Mucosa of stomach (tissue), 1 donor: Measurements from ENCODE around the gene RBM44.
"Not testable (repeated sequence)": the region's sequence is repeated elsewhere in the genome, so short reads cannot be mapped to it uniquely, and the experiment has no call there.

Source experiments
- H3K27me3 ChIP-seq: one replicate; pipeline ENCODE4 v1.7.0; 2013; ENCODE audit warnings: mild to moderate bottlenecking, low read length; ENCODE audit not compliant: control insufficient read depth, insufficient read depth
- H3K36me3 ChIP-seq: one replicate; pipeline ENCODE4 v1.7.0; 2013; ENCODE audit warnings: low read length; ENCODE audit not compliant: control insufficient read depth, insufficient read depth
- H3K4me1 ChIP-seq: one replicate; pipeline ENCODE4 v1.7.0; 2013; ENCODE audit warnings: mild to moderate bottlenecking, low read length; ENCODE audit not compliant: control insufficient read depth, insufficient read depth
- H3K4me3 ChIP-seq: one replicate; pipeline ENCODE4 v1.7.0; 2013; ENCODE audit warnings: low read length
- H3K9ac ChIP-seq: one replicate; pipeline ENCODE4 v1.7.0; 2013; ENCODE audit warnings: mild to moderate bottlenecking, low read length, moderate library complexity
- H3K9me3 ChIP-seq: one replicate; pipeline ENCODE4 v1.7.0; 2013; ENCODE audit warnings: mild to moderate bottlenecking, low read length, moderate library complexity; ENCODE audit not compliant: control insufficient read depth
- donor health status: Pancreatic carcinoma.

RBM44 gene

GRCh38 chr2:237868074-237868473 lies 69.5 kb downstream of the RBM44 start:
- not testable (repeated sequence) for H3K4me1 ChIP-seq, H3K9ac ChIP-seq, H3K9me3 ChIP-seq, H3K4me3 ChIP-seq, H3K36me3 ChIP-seq, H3K27me3 ChIP-seq

GRCh38 chr2:237868631-237869342 lies 70.2 kb downstream of the RBM44 start:
- H3K36me3 ChIP-seq: no peaks in the 10 kb centered on the region
- no peak overlapping the region for H3K9ac ChIP-seq
- no peak overlapping the region for H3K4me3 ChIP-seq
- H3K9me3 ChIP-seq: no peaks in the 10 kb centered on the region
- no peaks in the 10 kb centered on the region for H3K27me3 ChIP-seq
- H3K4me1 ChIP-seq: no peaks in the 10 kb centered on the region

GRCh38 chr2:237869343-237870102 lies 70.9 kb downstream of the RBM44 start:
- H3K36me3 ChIP-seq: no peaks in the 10 kb centered on the region
- H3K9ac ChIP-seq: no peak overlapping the region
- no peak overlapping the region for H3K4me3 ChIP-seq
- H3K4me1 ChIP-seq: no peaks in the 10 kb centered on the region
- no peaks in the 10 kb centered on the region for H3K9me3 ChIP-seq
- no peaks in the 10 kb centered on the region for H3K27me3 ChIP-seq

GRCh38 chr2:237870126-237870525 lies 71.5 kb downstream of the RBM44 start:
- Histone ChIP-seq H3K4me1 (no peaks in the 10 kb centered on the region), H3K36me3 (no peaks in the 10 kb centered on the region), H3K9me3 (no peaks in the 10 kb centered on the region), H3K27me3 (no peaks in the 10 kb centered on the region), H3K9ac (no peak overlapping the region), H3K4me3 (no peak overlapping the region)

GRCh38 chr2:237870754-237871651 lies 72.4 kb downstream of the RBM44 start:
- Histone ChIP-seq H3K36me3 (no peaks in the 10 kb centered on the region), H3K4me1 (no peaks in the 10 kb centered on the region), H3K4me3 (no peak overlapping the region), H3K9ac (no peak overlapping the region), H3K9me3 (no peaks in the 10 kb centered on the region), H3K27me3 (no peaks in the 10 kb centered on the region)

GRCh38 chr2:237872178-237872887 lies 73.8 kb downstream of the RBM44 start:
- H3K9me3 ChIP-seq: no peaks in the 10 kb centered on the region
- H3K27me3 ChIP-seq: no peaks in the 10 kb centered on the region
- no peaks in the 10 kb centered on the region for H3K36me3 ChIP-seq
- H3K9ac ChIP-seq: no peak overlapping the region
- H3K4me3 ChIP-seq: no peak overlapping the region
- H3K4me1 ChIP-seq: no peaks in the 10 kb centered on the region

- H3K36me3 ChIP-seq: no peaks in the 10 kb centered on the region
- H3K9ac ChIP-seq: no peak overlapping the region
- H3K9me3 ChIP-seq: no peaks in the 10 kb centered on the region
- H3K4me1 ChIP-seq: no peaks in the 10 kb centered on the region
- no peaks in the 10 kb centered on the region for H3K27me3 ChIP-seq
- H3K4me3 ChIP-seq: no peak overlapping the region
Measured at GRCh38 chr2:237873421-237873831, 74.8 kb downstream of the RBM44 start.

GRCh38 chr2:237873897-237874551 lies 75.4 kb downstream of the RBM44 start:
- Histone ChIP-seq H3K4me1 (no peaks in the 10 kb centered on the region), H3K4me3 (no peak overlapping the region), H3K36me3 (no peaks in the 10 kb centered on the region)

GRCh38 chr2:237874585-237875161 lies 76.1 kb downstream of the RBM44 start:
- H3K9ac ChIP-seq: no peak overlapping the region

More at GRCh38 chr2:237873897-237874551, 75.4 kb downstream of the RBM44 start:
- Histone ChIP-seq H3K9ac (no peak overlapping the region), H3K9me3 (no peaks in the 10 kb centered on the region), H3K27me3 (no peaks in the 10 kb centered on the region)

GRCh38 chr2:237875256-237876060 lies 76.9 kb downstream of the RBM44 start:
- H3K4me1 ChIP-seq: no peaks in the 10 kb centered on the region
- no peak overlapping the region for H3K4me3 ChIP-seq
- H3K27me3 ChIP-seq: no peaks in the 10 kb centered on the region
- no peaks in the 10 kb centered on the region for H3K36me3 ChIP-seq
- no peak overlapping the region for H3K9ac ChIP-seq
- H3K9me3 ChIP-seq: no peaks in the 10 kb centered on the region

More at GRCh38 chr2:237874585-237875161, 76.1 kb downstream of the RBM44 start:
- H3K27me3 ChIP-seq: no peaks in the 10 kb centered on the region
- no peak overlapping the region for H3K4me3 ChIP-seq
- no peaks in the 10 kb centered on the region for H3K9me3 ChIP-seq
- H3K4me1 ChIP-seq: no peaks in the 10 kb centered on the region
- no peaks in the 10 kb centered on the region for H3K36me3 ChIP-seq
